Liver (tissue), 3 donors: Measurements from ENCODE around the gene MYO7B.

ENCODE experiments used
- MAX ChIP-seq: IDR thresholded peaks from 2 replicates; pipeline ENCODE4 v1.6.1; 2016; ENCODE audit warnings: antibody characterized with exemption
- RAD21 ChIP-seq, 2 donors: IDR thresholded peaks; 2 replicates each; pipeline ENCODE4 v1.6.1; 2016; ENCODE audit warnings: antibody characterized with exemption in 2 of 2, mild to moderate bottlenecking in 2 of 2
- TF ChIP-seq, protein P1 (sequence below): fragments of 150-350 bp; IDR thresholded peaks from 2 replicates; pipeline ENCODE4 v1.5.1; 2017; ENCODE audit warnings: improper control_type of control experiment, low read depth, low read length; ENCODE audit not compliant: missing input control
- TF ChIP-seq, protein P2 (sequence below): IDR thresholded peaks from 2 replicates; pipeline ENCODE4 v1.6.1; 2016; ENCODE audit warnings: antibody characterized with exemption
- donor health status: healthy.
- donor health status: healthy.

DNA sequence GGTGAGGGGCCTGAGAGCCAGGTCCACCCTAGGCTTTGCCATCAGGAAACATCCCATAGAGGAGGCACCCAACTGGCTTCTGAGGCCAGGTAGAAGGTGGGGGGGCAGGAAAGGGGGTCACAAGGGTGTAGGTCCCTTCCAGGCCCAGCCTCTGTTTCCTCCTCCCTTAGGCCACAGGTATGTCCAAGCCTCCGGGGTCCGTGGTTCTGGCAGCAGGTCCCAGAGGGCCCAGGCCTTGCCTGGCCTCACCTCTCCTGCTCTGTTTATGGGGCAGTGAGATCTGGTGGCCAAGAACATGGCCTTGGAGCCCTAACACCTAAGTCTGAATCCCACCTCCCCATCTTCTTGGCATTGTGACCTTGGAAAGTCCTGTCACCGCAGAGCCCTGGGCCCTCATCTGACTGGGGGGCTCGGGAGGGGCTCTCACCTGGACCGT is 88.9 kb downstream of the MYO7B start:
- TF ChIP-seq, protein P1, sequence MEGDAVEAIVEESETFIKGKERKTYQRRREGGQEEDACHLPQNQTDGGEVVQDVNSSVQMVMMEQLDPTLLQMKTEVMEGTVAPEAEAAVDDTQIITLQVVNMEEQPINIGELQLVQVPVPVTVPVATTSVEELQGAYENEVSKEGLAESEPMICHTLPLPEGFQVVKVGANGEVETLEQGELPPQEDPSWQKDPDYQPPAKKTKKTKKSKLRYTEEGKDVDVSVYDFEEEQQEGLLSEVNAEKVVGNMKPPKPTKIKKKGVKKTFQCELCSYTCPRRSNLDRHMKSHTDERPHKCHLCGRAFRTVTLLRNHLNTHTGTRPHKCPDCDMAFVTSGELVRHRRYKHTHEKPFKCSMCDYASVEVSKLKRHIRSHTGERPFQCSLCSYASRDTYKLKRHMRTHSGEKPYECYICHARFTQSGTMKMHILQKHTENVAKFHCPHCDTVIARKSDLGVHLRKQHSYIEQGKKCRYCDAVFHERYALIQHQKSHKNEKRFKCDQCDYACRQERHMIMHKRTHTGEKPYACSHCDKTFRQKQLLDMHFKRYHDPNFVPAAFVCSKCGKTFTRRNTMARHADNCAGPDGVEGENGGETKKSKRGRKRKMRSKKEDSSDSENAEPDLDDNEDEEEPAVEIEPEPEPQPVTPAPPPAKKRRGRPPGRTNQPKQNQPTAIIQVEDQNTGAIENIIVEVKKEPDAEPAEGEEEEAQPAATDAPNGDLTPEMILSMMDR, result no peak
- TF ChIP-seq MAX (no peak), RAD21 (IDR thresholded peaks at IDR 0.05) (no peak)
- TF ChIP-seq, protein P2, sequence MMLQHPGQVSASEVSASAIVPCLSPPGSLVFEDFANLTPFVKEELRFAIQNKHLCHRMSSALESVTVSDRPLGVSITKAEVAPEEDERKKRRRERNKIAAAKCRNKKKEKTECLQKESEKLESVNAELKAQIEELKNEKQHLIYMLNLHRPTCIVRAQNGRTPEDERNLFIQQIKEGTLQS, result no peak
